Measurements from ENCODE around the gene PTAFR. TPM values are rescaled to one million over a fixed set of nuclear protein-coding genes. Genes with fewer than 3 reads are reported as not detected.

The PTAFR gene
- total and polyA plus RNA-seq, 4 experiments from 2014 or later = 0.25 to 1.7 (median 0.90) TPM

GRCh38 chr1:28108001-28108400 is 68.5 kb downstream of the PTAFR start:
- DNase-seq = no peak
- Histone ChIP-seq H3K27ac (ENCODE audit: low read depth, low read length) (no peak overlapping the region), H3K9me3 (ENCODE audit: control insufficient read depth in 1 of 2, low read length in 2 of 2) (no peaks in the 10 kb centered on the region), H3K4me1 (ENCODE audit: insufficient read depth, low read length) (no peaks in the 10 kb centered on the region), H3K4me3 (ENCODE audit: low read length in 2 of 2) (no peak overlapping the region), H3K27me3 (ENCODE audit: insufficient read depth, low read length) (no peaks in the 10 kb centered on the region), H3K36me3 (ENCODE audit: insufficient read depth, low read length) (no peaks in the 10 kb centered on the region)
- ChIA-PET CTCF (ENCODE audit: partially characterized antibody) (no interaction called here), POLR2A (ENCODE audit: partially characterized antibody) (no interaction called here)
- intact Hi-C loops (cut with micrococcal nuclease) = no loop called here
- Mint-ChIP-seq H3K27me3 (no peaks in the 10 kb centered on the region), H3K4me1 (peaks cover 0 to 2% (median 0%) of the 10 kb centered on the region in 4 donors), H3K27ac (peak overlapping the region in 1 of 7 donors; percentile 6), H3K4me3 (no peak overlapping the region), H3K9me3 (no peaks in the 10 kb centered on the region), H3K36me3 (no peaks in the 10 kb centered on the region)

- Histone ChIP-seq H3K27me3 (ENCODE audit: insufficient read depth, low read length) (no peaks in the 10 kb centered on the region), H3K36me3 (ENCODE audit: insufficient read depth, low read length) (no peaks in the 10 kb centered on the region), H3K4me3 (ENCODE audit: low read length in 2 of 2) (no peak overlapping the region), H3K9me3 (ENCODE audit: control insufficient read depth in 1 of 2, low read length in 2 of 2) (no peaks in the 10 kb centered on the region), H3K27ac (ENCODE audit: low read depth, low read length) (no peak overlapping the region), H3K4me1 (ENCODE audit: insufficient read depth, low read length) (no peaks in the 10 kb centered on the region)
- ChIA-PET CTCF (ENCODE audit: partially characterized antibody) (interaction anchor here (0.8 kb wide), 1 partner anchor 14 kb away, joined by 3 read pairs; no protein-coding TSS in a partner anchor), POLR2A (ENCODE audit: partially characterized antibody) (no interaction called here)
- H3K27me3 Mint-ChIP-seq = no peaks in the 10 kb centered on the region
- no peaks in the 10 kb centered on the region for H3K4me1 Mint-ChIP-seq
- H3K36me3 Mint-ChIP-seq = no peaks in the 10 kb centered on the region
- intact Hi-C loops (cut with micrococcal nuclease) = no loop called here
- H3K4me3 Mint-ChIP-seq = no peak overlapping the region
- DNase-seq = no peak
- no peaks in the 10 kb centered on the region for H3K9me3 Mint-ChIP-seq
- no peak overlapping the region for H3K27ac Mint-ChIP-seq
Measured at GRCh38 chr1:28104866-28105467, 71.5 kb downstream of the PTAFR start.

- no peaks in the 10 kb centered on the region for H3K27me3 ChIP-seq (ENCODE audit: insufficient read depth, low read length)
- no peak overlapping the region for H3K4me3 ChIP-seq (ENCODE audit: low read length in 2 of 2)
- H3K4me3 Mint-ChIP-seq = no peak overlapping the region
- H3K9me3 Mint-ChIP-seq = no peaks in the 10 kb centered on the region
- H3K9me3 ChIP-seq (ENCODE audit: control insufficient read depth in 1 of 2, low read length in 2 of 2) = no peaks in the 10 kb centered on the region
- no peaks in the 10 kb centered on the region for H3K36me3 ChIP-seq (ENCODE audit: insufficient read depth, low read length)
- ChIA-PET CTCF (ENCODE audit: partially characterized antibody) (interaction anchor here (2.1 kb wide), 1 partner anchor 11 kb away, joined by 12 read pairs; no protein-coding TSS in a partner anchor), POLR2A (ENCODE audit: partially characterized antibody) (no interaction called here)
- no peak for DNase-seq
- intact Hi-C loops (cut with micrococcal nuclease) = no loop called here
- H3K27ac ChIP-seq (ENCODE audit: low read depth, low read length) = no peak overlapping the region
- no peaks in the 10 kb centered on the region for H3K4me1 Mint-ChIP-seq
- H3K27me3 Mint-ChIP-seq = no peaks in the 10 kb centered on the region
- H3K4me1 ChIP-seq (ENCODE audit: insufficient read depth, low read length) = no peaks in the 10 kb centered on the region
- H3K27ac Mint-ChIP-seq = no peak overlapping the region
- H3K36me3 Mint-ChIP-seq = no peaks in the 10 kb centered on the region
Measured at GRCh38 chr1:28102189-28102588, 74.3 kb downstream of the PTAFR start.

- no peak overlapping the region for H3K4me3 ChIP-seq (ENCODE audit: low read length in 2 of 2)
- no peaks in the 10 kb centered on the region for H3K4me1 ChIP-seq (ENCODE audit: insufficient read depth, low read length)
- no peaks in the 10 kb centered on the region for H3K36me3 ChIP-seq (ENCODE audit: insufficient read depth, low read length)
- no peaks in the 10 kb centered on the region for H3K27me3 ChIP-seq (ENCODE audit: insufficient read depth, low read length)
- CTCF ChIA-PET (ENCODE audit: partially characterized antibody) = no interaction called here
- H3K27me3 Mint-ChIP-seq = peaks cover 0 to 4% of the 10 kb centered on the region in 2 donors
- H3K36me3 Mint-ChIP-seq = no peaks in the 10 kb centered on the region
- H3K27ac ChIP-seq (ENCODE audit: low read depth, low read length) = no peak overlapping the region
- DNase-seq = no peak
- POLR2A ChIA-PET (ENCODE audit: partially characterized antibody) = no interaction called here
- no peak overlapping the region for H3K4me3 Mint-ChIP-seq
- no peaks in the 10 kb centered on the region for H3K9me3 ChIP-seq (ENCODE audit: control insufficient read depth in 1 of 2, low read length in 2 of 2)
- H3K27ac Mint-ChIP-seq = no peak overlapping the region
- no peaks in the 10 kb centered on the region for H3K4me1 Mint-ChIP-seq
- intact Hi-C loops (cut with micrococcal nuclease) = no loop called here
- H3K9me3 Mint-ChIP-seq = no peaks in the 10 kb centered on the region
Measured at GRCh38 chr1:28099050-28099769, 77.3 kb downstream of the PTAFR start.

Other genes starting within 250 kb of the PTAFR start
- gene SMPDL3B, start 241.7 kb downstream of the PTAFR start, total RNA-seq = not detected
- not detected for gene SMPDL3B, start 241.7 kb downstream of the PTAFR start, polyA plus RNA-seq
- gene XKR8, start 216.7 kb downstream of the PTAFR start, total RNA-seq = 10 to 100 TPM; 13.1 to 14.5 TPM
- 10 to 100 TPM; 18.9 to 24.7 TPM for gene XKR8, start 216.7 kb downstream of the PTAFR start, polyA plus RNA-seq
- gene EYA3, start 88.1 kb downstream of the PTAFR start, total RNA-seq = 10 to 100 TPM; 21.1 to 22.6 TPM
- gene EYA3, start 88.1 kb downstream of the PTAFR start, polyA plus RNA-seq = 1 to 10 TPM; 4.8 to 5.9 TPM
- 10 to 100 TPM; 71.5 to 78.1 TPM for gene DNAJC8, start 56.3 kb upstream of the PTAFR start, total RNA-seq
- gene DNAJC8, start 56.3 kb upstream of the PTAFR start, polyA plus RNA-seq = 100 to 1,000 TPM; 148 to 199 TPM
- 100 to 1,000 TPM; 111 TPM for gene ATP5IF1, start 59.4 kb upstream of the PTAFR start, total RNA-seq
- gene ATP5IF1, start 59.4 kb upstream of the PTAFR start, polyA plus RNA-seq = 100 to 1,000 TPM; 383 to 743 TPM
- gene SESN2, start 82.8 kb upstream of the PTAFR start, total RNA-seq = 1 to 10 TPM; 5.7 to 6.4 TPM
- 1 to 10 TPM; 3.5 to 7.6 TPM for gene SESN2, start 82.8 kb upstream of the PTAFR start, polyA plus RNA-seq
- 10 to 100 TPM; 15.5 to 16.9 TPM for gene MED18, start 152.3 kb upstream of the PTAFR start, total RNA-seq
- gene MED18, start 152.3 kb upstream of the PTAFR start, polyA plus RNA-seq = 10 to 100 TPM in 1 of 2 donors, 1 to 10 TPM in 1; 1.8 to 13.3 TPM
- gene PHACTR4, start 193.1 kb upstream of the PTAFR start, total RNA-seq = 10 to 100 TPM; 27.1 to 28.8 TPM
- 10 to 100 TPM in 1 of 2 donors, 1 to 10 TPM in 1; 3.6 to 22.8 TPM for gene PHACTR4, start 193.1 kb upstream of the PTAFR start, polyA plus RNA-seq

All from CD4-positive, alpha-beta memory T cell (primary cell).